ENCODE data around the gene CKAP2L. TPM values are rescaled to one million over a fixed set of nuclear protein-coding genes. Genes with fewer than 3 reads are reported as not detected.

Gene CKAP2L
- total and polyA plus RNA-seq, 2 donors (not counting 1 experiment from before 2014, with no cell fraction given) = 3.0 to 4.4 TPM

- no peak overlapping the region for H3K4me2 ChIP-seq (ENCODE audit: extremely low read depth, insufficient read depth, low read length)
- no peak overlapping the region for H3K27ac ChIP-seq (ENCODE audit: insufficient read depth, low read length)
- H2AFZ ChIP-seq (ENCODE audit: low read length) = no peak overlapping the region
- H3K27me3 ChIP-seq (ENCODE audit: control insufficient read depth, insufficient read depth, low read length) = no peaks in the 10 kb centered on the region
- H3K9me3 ChIP-seq (ENCODE audit: control insufficient read depth, insufficient read depth, low read depth, low read length) = no peaks in the 10 kb centered on the region
- H3K36me3 ChIP-seq (ENCODE audit: control insufficient read depth, insufficient read depth, low read length) = no peaks in the 10 kb centered on the region
- peak in 1 of 2 donors; percentile 39 for DNase-seq (ENCODE audit: low read depth in 2 of 2)
- TF ChIP-seq EZH2 (IDR thresholded peaks at IDR 0.05; ENCODE audit: low read length, missing control alignments) = no peak
- TF ChIP-seq, protein P1, sequence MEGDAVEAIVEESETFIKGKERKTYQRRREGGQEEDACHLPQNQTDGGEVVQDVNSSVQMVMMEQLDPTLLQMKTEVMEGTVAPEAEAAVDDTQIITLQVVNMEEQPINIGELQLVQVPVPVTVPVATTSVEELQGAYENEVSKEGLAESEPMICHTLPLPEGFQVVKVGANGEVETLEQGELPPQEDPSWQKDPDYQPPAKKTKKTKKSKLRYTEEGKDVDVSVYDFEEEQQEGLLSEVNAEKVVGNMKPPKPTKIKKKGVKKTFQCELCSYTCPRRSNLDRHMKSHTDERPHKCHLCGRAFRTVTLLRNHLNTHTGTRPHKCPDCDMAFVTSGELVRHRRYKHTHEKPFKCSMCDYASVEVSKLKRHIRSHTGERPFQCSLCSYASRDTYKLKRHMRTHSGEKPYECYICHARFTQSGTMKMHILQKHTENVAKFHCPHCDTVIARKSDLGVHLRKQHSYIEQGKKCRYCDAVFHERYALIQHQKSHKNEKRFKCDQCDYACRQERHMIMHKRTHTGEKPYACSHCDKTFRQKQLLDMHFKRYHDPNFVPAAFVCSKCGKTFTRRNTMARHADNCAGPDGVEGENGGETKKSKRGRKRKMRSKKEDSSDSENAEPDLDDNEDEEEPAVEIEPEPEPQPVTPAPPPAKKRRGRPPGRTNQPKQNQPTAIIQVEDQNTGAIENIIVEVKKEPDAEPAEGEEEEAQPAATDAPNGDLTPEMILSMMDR (conservative IDR thresholded peaks at IDR 0.05 in 1 of 2, IDR thresholded peaks at IDR 0.05 in 1 of 2; ENCODE audit: low read depth in 1 of 2, low read length in 2 of 2) = no peak
- peaks cover 27% of the 10 kb centered on the region for H3K79me2 ChIP-seq (ENCODE audit: control insufficient read depth, insufficient read depth, low read length)
- no peak overlapping the region for H3K9ac ChIP-seq (ENCODE audit: insufficient read depth, low read length)
- H4K20me1 ChIP-seq (ENCODE audit: control insufficient read depth, extremely low read depth, insufficient read depth, low read length) = no peaks in the 10 kb centered on the region
- no peak overlapping the region for H3K4me3 ChIP-seq (replicated peaks in 1 of 4; ENCODE audit: control extremely low read depth in 1 of 4, insufficient read depth in 1 of 4, low read depth in 3 of 4, low read length in 4 of 4)
- H3K4me1 ChIP-seq (ENCODE audit: control insufficient read depth, extremely low read depth, insufficient read depth, low read length) = no peaks in the 10 kb centered on the region
These were observed 7.1 kb downstream of the CKAP2L start for GRCh38 chr2:112757265-112757664.

- Histone ChIP-seq H3K4me3 (replicated peaks in 1 of 4; ENCODE audit: control extremely low read depth in 1 of 4, insufficient read depth in 1 of 4, low read depth in 3 of 4, low read length in 4 of 4) (no peak overlapping the region), H3K36me3 (ENCODE audit: control insufficient read depth, insufficient read depth, low read length) (no peaks in the 10 kb centered on the region), H3K27me3 (ENCODE audit: control insufficient read depth, insufficient read depth, low read length) (no peaks in the 10 kb centered on the region), H3K4me2 (ENCODE audit: extremely low read depth, insufficient read depth, low read length) (no peak overlapping the region), H3K4me1 (ENCODE audit: control insufficient read depth, extremely low read depth, insufficient read depth, low read length) (no peaks in the 10 kb centered on the region), H2AFZ (ENCODE audit: low read length) (no peak overlapping the region), H3K79me2 (ENCODE audit: control insufficient read depth, insufficient read depth, low read length) (peaks cover 18% of the 10 kb centered on the region), H3K9ac (ENCODE audit: insufficient read depth, low read length) (no peak overlapping the region), H3K27ac (ENCODE audit: insufficient read depth, low read length) (no peak overlapping the region), H3K9me3 (ENCODE audit: control insufficient read depth, insufficient read depth, low read depth, low read length) (no peaks in the 10 kb centered on the region), H4K20me1 (ENCODE audit: control insufficient read depth, extremely low read depth, insufficient read depth, low read length) (no peaks in the 10 kb centered on the region)
- TF ChIP-seq, protein P1 (conservative IDR thresholded peaks at IDR 0.05 in 1 of 2, IDR thresholded peaks at IDR 0.05 in 1 of 2; ENCODE audit: low read depth in 1 of 2, low read length in 2 of 2) = no peak
- TF ChIP-seq EZH2 (IDR thresholded peaks at IDR 0.05; ENCODE audit: low read length, missing control alignments) = no peak
- no peak for DNase-seq (ENCODE audit: low read depth in 2 of 2)
These were observed 8.2 kb downstream of the CKAP2L start for GRCh38 chr2:112756207-112756606.

DNA sequence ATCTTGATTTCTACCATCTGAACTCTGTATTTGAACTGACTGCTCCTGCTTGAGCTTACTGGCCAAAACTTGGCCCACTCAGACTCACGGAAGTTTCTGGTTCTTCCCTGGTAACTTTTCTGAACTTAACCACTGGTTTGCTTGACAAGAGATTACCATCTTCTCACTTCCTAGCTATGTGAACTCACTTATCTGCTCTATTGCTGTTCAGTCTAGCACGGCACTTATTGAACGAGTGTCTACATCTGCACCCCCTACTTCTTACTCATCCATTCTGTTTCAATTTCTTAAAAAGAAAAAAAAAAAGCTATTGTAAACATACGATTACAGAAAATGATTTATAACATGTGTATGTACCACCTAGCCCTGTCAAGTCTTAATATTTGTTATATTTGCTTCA, 9.0 kb downstream of the CKAP2L start:
- Histone ChIP-seq H2AFZ (ENCODE audit: low read length) (no peak overlapping the region), H3K4me1 (ENCODE audit: control insufficient read depth, extremely low read depth, insufficient read depth, low read length) (no peaks in the 10 kb centered on the region), H3K27me3 (ENCODE audit: control insufficient read depth, insufficient read depth, low read length) (no peaks in the 10 kb centered on the region), H4K20me1 (ENCODE audit: control insufficient read depth, extremely low read depth, insufficient read depth, low read length) (no peaks in the 10 kb centered on the region), H3K9me3 (ENCODE audit: control insufficient read depth, insufficient read depth, low read depth, low read length) (no peaks in the 10 kb centered on the region), H3K36me3 (ENCODE audit: control insufficient read depth, insufficient read depth, low read length) (no peaks in the 10 kb centered on the region), H3K4me3 (replicated peaks in 1 of 4; ENCODE audit: control extremely low read depth in 1 of 4, insufficient read depth in 1 of 4, low read depth in 3 of 4, low read length in 4 of 4) (no peak overlapping the region), H3K79me2 (ENCODE audit: control insufficient read depth, insufficient read depth, low read length) (peaks cover 18% of the 10 kb centered on the region), H3K9ac (ENCODE audit: insufficient read depth, low read length) (no peak overlapping the region), H3K4me2 (ENCODE audit: extremely low read depth, insufficient read depth, low read length) (no peak overlapping the region), H3K27ac (ENCODE audit: insufficient read depth, low read length) (no peak overlapping the region)
- DNase-seq (ENCODE audit: low read depth in 2 of 2) = no peak
- TF ChIP-seq, protein P1 (conservative IDR thresholded peaks at IDR 0.05 in 1 of 2, IDR thresholded peaks at IDR 0.05 in 1 of 2; ENCODE audit: low read depth in 1 of 2, low read length in 2 of 2) = no peak
- TF ChIP-seq EZH2 (IDR thresholded peaks at IDR 0.05; ENCODE audit: low read length, missing control alignments) = no peak
